Measurements from ENCODE around the gene CHRNE.

The CHRNE gene

GRCh38 chr17:4854111-4854681 is 48.7 kb downstream of the CHRNE start:
- DNase-seq (ENCODE audit: low read depth), result no peak

GRCh38 chr17:4853208-4853671 is 49.7 kb downstream of the CHRNE start:
- DNase-seq (ENCODE audit: low read depth), result no peak

- DNase-seq (ENCODE audit: low read depth), result no peak
Measured at GRCh38 chr17:4852567-4853207, 50.2 kb downstream of the CHRNE start.

GRCh38 chr17:4851084-4851483 is 51.8 kb downstream of the CHRNE start:
- no peak for DNase-seq (ENCODE audit: low read depth)

- no peak for DNase-seq (ENCODE audit: low read depth)
Measured at GRCh38 chr17:4850246-4850645, 52.7 kb downstream of the CHRNE start.

- DNase-seq (ENCODE audit: low read depth), result no peak
Measured at GRCh38 chr17:4849011-4849536, 53.8 kb downstream of the CHRNE start.
